ENCODE data around the gene PDE10A.
"Not testable (repeated sequence)": the region's sequence is repeated elsewhere in the genome, so short reads cannot be mapped to it uniquely, and the experiment has no call there.

- not testable (repeated sequence) for TF ChIP-seq CTCF, POLR2A (IDR thresholded peaks at IDR 0.05)
Measured at GRCh38 chr6:165618891-165619290, 44.1 kb downstream of the PDE10A start.
